ENCODE data around the gene SLC47A2.

DNA sequence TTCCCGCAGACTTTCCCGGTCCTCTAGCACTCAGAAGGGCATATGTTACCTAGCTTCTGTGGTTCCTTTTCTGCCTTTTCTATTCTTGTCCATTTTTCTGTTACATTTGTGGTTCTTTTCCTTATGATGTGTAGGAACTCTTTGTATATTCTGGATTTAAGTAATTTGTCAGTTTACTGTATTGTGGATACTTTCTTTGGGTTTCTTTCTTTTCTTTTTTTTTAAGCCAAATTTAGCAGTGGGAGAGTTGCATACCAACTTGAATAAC, 67.2 kb downstream of the SLC47A2 start:
- TF ChIP-seq RAD21 (IDR thresholded peaks at IDR 0.05; ENCODE audit: low read depth) (no peak), FOXM1 (IDR thresholded peaks at IDR 0.05; ENCODE audit: borderline replicate concordance, low read depth) (no peak), YY1 (IDR thresholded peaks at IDR 0.05; ENCODE audit: low read depth) (no peak), CREB1 (IDR thresholded peaks at IDR 0.05; ENCODE audit: low read depth) (no peak), EP300 (IDR thresholded peaks at IDR 0.05; ENCODE audit: borderline replicate concordance) (no peak), REST (IDR thresholded peaks at IDR 0.05; ENCODE audit: low read depth) (no peak), TAF1 (IDR thresholded peaks at IDR 0.05; ENCODE audit: low read depth) (no peak), EGR1 (IDR thresholded peaks at IDR 0.05) (no peak)
